Peyer's patch (tissue), 4 donors: ENCODE data around the gene INTS7. TPM values are rescaled to one million over a fixed set of nuclear protein-coding genes. Genes with fewer than 3 reads are reported as not detected.

Experiments used
- DNase-seq, 3 donors: peaks; one replicate each; pipeline ENCODE4 v3.0.0-alpha.2; 2017 to 2019
- H3K27ac ChIP-seq, 4 donors: fragments of 200-600 bp; sonication (generic); one replicate each; pipeline ENCODE4 v1.5.1; 2016 to 2019
- H3K27me3 ChIP-seq, 2 donors: fragments of 200-600 bp; sonication (generic); one replicate each; pipeline ENCODE4 v1.5.1; 2019
- H3K36me3 ChIP-seq, 3 donors: fragments of 200-600 bp; sonication (generic); one replicate each; pipeline ENCODE4 v1.5.1; 2016 to 2019
- H3K4me1 ChIP-seq, 4 donors: fragments of 200-600 bp; sonication (generic); one replicate each; pipeline ENCODE4 v1.5.1; 2016 to 2019
- H3K4me3 ChIP-seq, 4 donors: fragments of 200-600 bp; sonication (generic); 1 replicate in 3 of 4; 2 replicates in 1 of 4; pipeline ENCODE4 v1.5.1; 2016 to 2019; ENCODE audit warnings: mild to moderate bottlenecking in 1 of 4
- H3K9me3 ChIP-seq, 4 donors: fragments of 200-600 bp; sonication (generic); one replicate each; pipeline ENCODE4 v1.5.1; 2016 to 2019; ENCODE audit warnings: mild to moderate bottlenecking in 1 of 4
- POLR2A ChIP-seq, 2 donors: fragments of 450-650 bp; IDR thresholded peaks; one replicate each; pipeline ENCODE4 v1.5.1; 2017; ENCODE audit warnings: antibody characterized with exemption in 2 of 2, mild to moderate bottlenecking in 2 of 2, moderate library complexity in 2 of 2
- small RNA-seq, 2 donors: library from RNA; depleted of rRNA; stranded (forward); fragments of <200 nt; gene quantifications; one replicate each; pipeline ENCODE3, GENCODE V24; 2016
- total RNA-seq, 4 donors: library from RNA; depleted of rRNA; stranded (reverse); fragments of >200 nt; gene quantifications; one replicate each; pipeline ENCODE4 v1.1.0, GENCODE V29; 2016
- TF ChIP-seq, protein P1 (sequence below), 6 experiments: fragments of 450-650 bp in 4 of 6; fragments of 200-600 bp in 2 of 6; sonication (generic) in 1 of 6; IDR thresholded peaks; one replicate each; pipeline ENCODE4 v1.5.1; 2017 to 2019; ENCODE audit warnings: antibody characterized with exemption in 6 of 6, mild to moderate bottlenecking in 3 of 6, moderate library complexity in 1 of 6

INTS7 gene
- total RNA-seq, 4 donors from 2014 or later: 7.7 to 21.5 (median 11.9) TPM

DNA sequence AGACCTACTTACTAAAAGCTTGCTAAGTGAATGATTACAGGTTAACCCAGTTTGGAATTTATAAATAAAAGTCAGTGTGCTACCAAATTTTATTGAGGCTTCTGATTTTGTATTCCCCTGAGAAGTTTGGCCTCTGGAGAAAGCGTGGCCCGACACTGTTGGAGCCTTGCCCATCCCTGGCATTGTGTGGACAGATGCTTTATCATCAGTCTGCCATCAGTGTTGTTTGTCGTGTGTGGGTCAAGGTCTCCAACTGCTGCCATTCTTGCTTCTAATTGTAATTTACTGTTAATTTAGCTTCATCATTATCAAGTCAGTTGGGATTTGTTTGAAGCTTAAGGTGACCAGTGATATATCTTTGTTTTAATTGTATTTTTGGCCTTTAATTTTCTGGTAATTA is 142.8 kb downstream of the INTS7 start:
- no peak for TF ChIP-seq POLR2A (IDR thresholded peaks at IDR 0.05)
- TF ChIP-seq, protein P1, sequence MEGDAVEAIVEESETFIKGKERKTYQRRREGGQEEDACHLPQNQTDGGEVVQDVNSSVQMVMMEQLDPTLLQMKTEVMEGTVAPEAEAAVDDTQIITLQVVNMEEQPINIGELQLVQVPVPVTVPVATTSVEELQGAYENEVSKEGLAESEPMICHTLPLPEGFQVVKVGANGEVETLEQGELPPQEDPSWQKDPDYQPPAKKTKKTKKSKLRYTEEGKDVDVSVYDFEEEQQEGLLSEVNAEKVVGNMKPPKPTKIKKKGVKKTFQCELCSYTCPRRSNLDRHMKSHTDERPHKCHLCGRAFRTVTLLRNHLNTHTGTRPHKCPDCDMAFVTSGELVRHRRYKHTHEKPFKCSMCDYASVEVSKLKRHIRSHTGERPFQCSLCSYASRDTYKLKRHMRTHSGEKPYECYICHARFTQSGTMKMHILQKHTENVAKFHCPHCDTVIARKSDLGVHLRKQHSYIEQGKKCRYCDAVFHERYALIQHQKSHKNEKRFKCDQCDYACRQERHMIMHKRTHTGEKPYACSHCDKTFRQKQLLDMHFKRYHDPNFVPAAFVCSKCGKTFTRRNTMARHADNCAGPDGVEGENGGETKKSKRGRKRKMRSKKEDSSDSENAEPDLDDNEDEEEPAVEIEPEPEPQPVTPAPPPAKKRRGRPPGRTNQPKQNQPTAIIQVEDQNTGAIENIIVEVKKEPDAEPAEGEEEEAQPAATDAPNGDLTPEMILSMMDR (IDR thresholded peaks at IDR 0.05): no peak
- no peaks in the 10 kb centered on the region for H3K27me3 ChIP-seq
- H3K27ac ChIP-seq: no peak overlapping the region
- H3K36me3 ChIP-seq: no peaks in the 10 kb centered on the region
- H3K4me1 ChIP-seq: no peaks in the 10 kb centered on the region
- H3K4me3 ChIP-seq: no peak overlapping the region
- no peak for DNase-seq
- H3K9me3 ChIP-seq: no peaks in the 10 kb centered on the region

DNA sequence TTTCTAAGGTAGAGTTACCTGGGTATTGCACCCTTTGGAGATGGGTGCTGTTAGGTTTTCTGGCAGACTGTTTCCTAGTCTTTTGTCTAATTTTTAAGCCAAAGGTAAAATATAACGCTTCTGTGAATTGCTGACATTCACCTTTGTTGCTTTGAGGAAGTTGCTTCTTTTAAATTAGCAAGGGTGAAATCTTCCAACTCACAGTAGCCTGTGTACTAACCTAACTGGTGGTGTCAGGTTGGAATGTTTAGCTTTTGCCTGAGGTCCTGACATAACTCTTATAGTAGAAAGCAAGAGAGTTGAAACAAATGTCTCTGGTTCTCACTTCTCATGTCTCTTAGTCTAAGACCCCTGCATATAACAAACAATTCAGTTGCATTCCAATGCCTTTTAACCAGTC is 143.6 kb downstream of the INTS7 start:
- Histone ChIP-seq H3K4me1 (no peaks in the 10 kb centered on the region), H3K27ac (no peak overlapping the region), H3K9me3 (no peaks in the 10 kb centered on the region), H3K4me3 (no peak overlapping the region), H3K36me3 (no peaks in the 10 kb centered on the region), H3K27me3 (no peaks in the 10 kb centered on the region)
- no peak for DNase-seq
- TF ChIP-seq POLR2A (IDR thresholded peaks at IDR 0.05): no peak
- TF ChIP-seq, protein P1 (IDR thresholded peaks at IDR 0.05): no peak

Small RNA genes within 50 kb of the gene (small RNA-seq; reads per million reads assigned to genes)
- 0 reads per million in 2 donors for gene MIR3122
- gene RF00568: 0 reads per million in 2 donors

Other genes with a start within 250 kb of the INTS7 start
- 100 to 1,000 TPM in 3 of 4 donors, 10 to 100 TPM in 1; 18.2 to 171 (median 138) TPM for gene LPGAT1, start 204.8 kb downstream of the INTS7 start, total RNA-seq
- gene DTL, start 191 bp upstream of the INTS7 start, total RNA-seq: 1 to 10 TPM in 3 of 4 donors, under 1 TPM in 1; 0.66 to 5.8 (median 3.7) TPM
- gene PPP2R5A, start 249.9 kb upstream of the INTS7 start, total RNA-seq: 10 to 100 TPM; 38.9 to 51.8 (median 45.3) TPM